Fibroblast of skin of scalp (primary cell): Measurements from ENCODE around the gene ZNF296.
A peak's percentile ranks its signal among the peaks of the same experiment; 100 is the strongest.

Source experiments
- DNase-seq: peaks from one replicate; pipeline ENCODE4 v3.0.0-alpha.2; 2013

ZNF296 gene

DNA sequence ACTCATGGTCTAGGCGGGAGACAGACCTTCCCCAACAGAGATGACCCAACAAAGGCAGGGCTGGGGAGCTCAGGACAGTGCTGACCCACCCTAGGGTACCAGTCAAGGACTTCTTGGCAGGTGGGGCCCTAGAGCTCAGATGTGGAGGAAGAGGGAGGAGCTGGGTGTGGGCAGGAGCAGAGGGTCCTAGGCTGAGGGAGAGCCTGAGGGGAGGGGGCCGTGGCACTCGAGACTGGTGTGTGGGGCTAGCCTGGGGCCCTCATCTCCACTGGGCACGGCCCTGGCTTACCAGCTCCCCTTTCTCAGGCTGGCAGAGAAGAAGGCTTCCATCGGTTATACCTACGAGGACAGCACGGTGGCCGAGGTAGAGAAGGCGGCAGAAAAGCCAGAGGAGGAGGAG lies 18.8 kb downstream of the ZNF296 start:
- DNase-seq = no peak

DNA sequence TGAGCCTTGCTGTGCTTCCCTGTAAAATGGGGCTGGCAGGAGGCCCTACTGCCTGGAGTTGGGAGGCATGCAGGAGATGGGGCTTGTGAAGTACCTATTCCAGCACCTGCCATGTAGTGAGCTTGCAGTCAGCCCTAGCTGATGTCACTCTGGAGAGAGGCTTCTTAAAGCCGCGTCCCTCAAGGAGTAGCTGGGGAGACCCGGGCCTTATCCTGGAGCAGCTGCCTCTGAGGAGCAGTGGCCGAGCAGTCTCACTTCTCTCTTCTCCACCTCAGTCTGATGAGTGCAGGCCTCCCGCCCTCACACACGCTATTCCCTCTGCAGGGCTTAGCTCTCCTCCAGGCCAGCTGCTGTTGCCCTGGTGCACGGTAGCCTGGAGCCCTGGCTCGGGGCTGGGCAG lies 19.4 kb downstream of the ZNF296 start:
- DNase-seq = no peak

DNA sequence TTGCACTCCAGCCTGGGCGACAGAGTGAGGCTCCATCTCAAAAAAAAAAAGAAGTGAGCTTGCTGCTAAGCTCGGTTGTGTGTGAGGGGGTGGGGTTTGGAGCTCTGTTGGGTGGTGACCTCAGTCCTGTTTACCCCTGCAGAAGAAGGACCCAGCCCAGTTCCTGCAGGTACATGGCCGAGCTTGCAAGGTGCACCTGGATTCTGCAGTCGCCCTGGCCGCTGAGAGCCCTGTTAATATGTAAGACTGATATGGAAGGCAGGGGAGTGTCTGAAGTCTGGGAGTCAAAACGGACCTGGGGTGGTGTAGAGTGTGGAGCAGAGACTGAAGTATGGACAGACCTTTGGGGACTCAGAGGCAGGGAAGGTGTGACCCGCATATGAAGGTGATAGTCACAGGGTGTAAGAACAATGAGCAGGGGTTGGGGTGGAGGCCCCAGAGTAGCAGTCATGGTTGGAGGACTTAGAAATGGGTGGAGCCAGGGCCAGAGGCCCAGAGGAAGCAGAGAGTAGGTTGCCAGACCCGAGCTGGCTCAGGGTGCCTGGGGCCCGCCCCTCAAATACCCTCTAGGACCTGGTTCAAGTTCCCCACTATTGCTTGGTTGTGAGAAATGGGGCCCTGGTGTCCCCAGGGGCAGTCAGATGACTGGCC lies 24.2 kb downstream of the ZNF296 start:
- DNase-seq = no peak

DNA sequence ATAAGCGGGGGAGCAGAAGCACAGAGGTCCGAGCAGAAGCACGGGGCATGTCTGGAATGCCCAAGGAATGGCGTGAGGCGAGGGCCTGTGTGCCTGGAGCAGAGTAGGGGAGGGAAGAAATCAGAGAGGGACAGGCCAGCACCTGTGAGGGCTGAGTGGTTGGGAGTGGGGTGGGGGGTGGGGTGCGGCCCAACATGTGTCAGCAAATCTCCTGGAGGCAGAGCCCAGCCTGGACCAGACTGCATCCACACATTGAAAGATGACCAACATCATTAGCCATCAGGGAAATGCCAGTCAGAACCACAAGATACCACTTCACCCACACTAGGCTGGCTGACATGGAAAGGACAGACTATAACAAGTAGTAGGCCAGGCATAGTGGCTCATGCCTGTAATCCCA lies 26.2 kb downstream of the ZNF296 start:
- DNase-seq = no peak

DNA sequence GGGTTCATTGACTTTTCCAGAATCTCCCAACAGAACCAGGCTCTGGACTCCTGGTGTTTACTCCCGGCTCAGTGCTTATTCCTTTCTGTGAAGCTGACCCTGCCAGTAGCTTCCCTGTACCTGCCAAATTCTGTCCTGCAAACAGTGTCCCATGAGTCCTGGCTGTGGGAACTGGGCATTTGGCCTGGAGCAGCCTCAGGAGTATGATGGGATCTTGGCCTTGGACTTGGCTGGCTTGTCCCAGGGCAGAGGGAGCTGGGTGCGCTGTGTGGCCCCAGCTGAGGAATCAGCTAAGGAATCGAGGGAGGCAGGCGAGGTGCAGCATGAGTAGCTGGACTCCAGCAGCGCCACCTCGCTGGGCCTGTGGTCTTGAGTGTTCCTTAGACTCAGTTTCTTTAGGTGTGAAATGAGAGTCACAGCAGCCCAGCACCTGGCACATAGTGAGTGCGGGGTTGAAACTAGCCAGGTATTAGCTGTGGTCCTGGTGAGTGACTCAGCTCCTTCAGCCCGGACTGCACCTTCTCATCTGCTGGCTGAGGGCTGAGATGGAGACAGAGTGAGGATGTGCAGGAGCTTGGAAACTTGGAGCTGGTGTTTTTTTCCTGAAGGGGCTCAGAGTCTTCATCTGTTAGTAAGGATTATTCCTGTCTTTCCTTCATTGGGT lies 27.1 kb downstream of the ZNF296 start:
- no peak for DNase-seq

- no peak for DNase-seq
Measured at GRCh38 chr19:45047188-45047797, 29.0 kb downstream of the ZNF296 start.

- DNase-seq = no peak
Measured at GRCh38 chr19:45046355-45046754, 29.9 kb downstream of the ZNF296 start.

DNA sequence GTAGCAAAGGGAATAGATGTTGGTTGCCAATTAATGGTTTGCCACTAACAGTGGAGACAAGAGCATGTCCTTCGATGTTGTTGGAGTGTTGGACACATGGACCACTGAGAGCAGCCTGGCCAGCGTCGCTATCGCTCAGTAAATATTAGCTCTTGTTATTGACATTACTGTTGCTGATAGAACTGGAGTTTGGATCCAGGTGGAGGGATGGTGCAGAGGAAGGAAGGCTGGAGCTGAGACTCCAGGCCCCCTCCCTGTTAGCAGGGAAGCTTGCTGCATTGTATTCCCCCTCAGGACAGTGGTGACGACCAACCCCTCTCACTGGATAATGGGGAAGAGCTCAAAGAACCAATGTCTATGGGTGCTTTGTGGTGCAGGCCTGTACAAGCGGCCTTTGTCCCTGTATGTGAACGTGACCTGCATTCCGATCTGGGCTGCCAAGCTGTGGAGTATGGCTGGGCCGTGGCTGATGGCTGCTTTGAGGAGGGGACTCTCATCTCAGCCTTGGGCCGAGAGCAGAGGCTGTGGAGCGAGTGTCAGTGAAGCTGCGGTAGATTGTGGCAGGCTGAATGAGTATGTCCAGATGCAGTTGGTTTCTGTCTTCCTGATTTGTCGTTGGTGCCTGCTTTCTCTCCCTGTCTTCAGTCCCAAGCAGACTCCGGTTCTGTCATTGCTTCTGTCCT lies 30.5 kb downstream of the ZNF296 start:
- DNase-seq = no peak

- DNase-seq = no peak
Measured at GRCh38 chr19:45041125-45041524, 35.2 kb downstream of the ZNF296 start.

DNA sequence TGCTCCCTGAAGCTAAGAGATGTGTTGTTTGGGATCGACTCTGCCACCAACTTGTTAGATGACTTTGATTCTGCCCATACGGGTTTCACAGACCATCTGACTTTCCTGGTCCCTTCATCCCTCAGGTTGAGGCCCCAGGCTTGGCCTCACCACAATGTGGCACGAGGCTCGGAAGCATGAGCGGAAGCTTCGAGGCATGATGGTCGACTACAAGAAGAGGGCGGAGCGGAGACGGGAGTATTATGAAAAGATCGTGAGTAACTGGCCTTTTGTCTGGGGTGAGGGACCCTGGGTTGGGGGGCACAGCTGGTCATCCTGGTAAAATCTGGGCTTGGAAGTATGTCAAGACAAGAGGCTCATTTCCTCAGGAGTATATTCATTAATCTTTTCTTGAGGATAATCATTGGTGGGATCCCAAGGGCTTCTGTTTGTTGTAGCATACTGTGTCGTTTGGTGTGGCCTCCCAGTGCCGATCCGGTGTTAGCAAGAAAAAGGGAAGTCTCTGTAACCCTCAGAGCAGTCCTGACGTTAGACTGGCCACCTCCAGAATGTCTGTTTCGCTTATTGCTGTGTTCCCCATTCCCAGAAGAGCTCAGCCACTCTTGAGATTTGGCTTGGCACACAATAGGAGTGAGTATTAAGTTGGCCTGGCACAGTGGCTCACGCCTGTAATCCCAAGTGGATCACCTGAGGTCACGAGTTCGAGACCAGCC lies 36.1 kb downstream of the ZNF296 start:
- no peak for DNase-seq

DNA sequence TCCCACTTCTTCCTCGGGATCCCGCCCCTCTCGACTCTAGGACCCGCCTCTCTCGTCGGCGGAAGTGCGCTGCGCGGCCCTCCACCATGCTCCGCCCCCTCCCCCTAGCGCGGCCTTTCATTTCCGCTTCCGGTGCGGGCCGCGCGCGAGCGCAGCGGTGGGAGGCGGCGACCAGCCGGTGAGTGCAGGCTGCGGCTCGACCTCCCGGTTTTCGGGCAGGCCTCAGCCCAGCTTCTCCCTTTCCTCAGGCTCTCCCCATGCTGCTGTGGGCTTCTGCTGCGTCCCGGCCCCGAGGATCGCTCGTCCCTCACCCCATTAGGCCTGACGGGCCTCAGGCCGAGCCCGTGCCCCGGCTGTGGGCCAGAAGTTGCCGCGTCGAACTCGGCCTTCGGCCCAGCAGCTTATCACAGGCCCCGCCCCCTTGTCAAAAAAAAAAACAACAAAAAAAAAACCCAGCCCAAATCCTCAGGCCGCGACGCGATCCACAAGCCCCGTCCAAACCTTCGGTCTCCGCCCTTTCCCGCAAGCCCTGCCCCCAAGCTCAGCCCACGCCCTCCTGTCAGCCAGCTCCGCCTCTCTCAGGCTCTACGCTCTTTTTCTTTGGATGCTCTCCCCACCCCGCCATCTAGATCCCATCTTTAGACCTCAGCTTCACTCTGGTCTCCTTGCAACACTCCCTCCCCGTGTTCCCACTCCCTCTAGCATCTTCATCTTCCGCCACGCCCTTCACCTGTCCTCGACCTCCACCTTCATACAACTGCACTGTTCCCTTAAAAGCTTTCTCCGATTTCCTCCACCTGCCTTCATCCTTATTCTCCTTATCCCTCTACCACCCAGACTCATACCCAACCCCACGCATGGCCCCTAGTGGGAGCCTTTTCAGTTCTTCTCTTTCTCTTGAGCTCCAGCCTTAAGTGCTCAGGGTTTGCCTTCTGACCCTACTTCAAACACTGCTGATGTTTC lies 37.1 kb downstream of the ZNF296 start, which contains the start of gene CLASRP:
Gene CLASRP (plus strand): TSS at position 115 of the 963 bp plus-strand sequence. CDS start 1,168 bp downstream, outside the sequence.
- DNase-seq = peak; percentile 91

- DNase-seq = no peak
Measured at GRCh38 chr19:45037393-45038169, 38.7 kb downstream of the ZNF296 start.

- DNase-seq = no peak
Measured at GRCh38 chr19:45035755-45036154, 40.5 kb downstream of the ZNF296 start.

- no peak for DNase-seq
Measured at GRCh38 chr19:45032421-45032820, 43.9 kb downstream of the ZNF296 start.

- DNase-seq = no peak
Measured at GRCh38 chr19:45030825-45031224, 45.5 kb downstream of the ZNF296 start.

DNA sequence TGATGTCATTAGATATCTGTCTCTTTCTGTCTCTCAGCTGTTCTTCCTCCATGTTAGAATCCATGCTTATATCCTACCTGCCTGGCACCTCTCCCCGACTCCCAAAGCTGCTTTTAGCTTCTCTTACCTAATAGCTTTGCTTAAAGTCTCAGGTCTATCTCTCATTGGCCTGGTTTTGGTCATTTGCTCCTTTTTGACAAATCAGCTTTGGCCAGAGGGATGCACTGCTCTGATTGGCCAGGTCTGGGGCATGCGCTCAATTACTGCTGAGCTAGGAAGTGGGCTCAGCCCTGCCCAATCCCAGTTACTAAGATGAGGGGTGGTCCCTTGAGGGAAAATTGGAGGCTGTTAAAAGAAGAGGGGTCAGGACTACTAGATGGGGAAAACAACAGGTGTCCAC lies 48.9 kb downstream of the ZNF296 start:
- DNase-seq = no peak

DNA sequence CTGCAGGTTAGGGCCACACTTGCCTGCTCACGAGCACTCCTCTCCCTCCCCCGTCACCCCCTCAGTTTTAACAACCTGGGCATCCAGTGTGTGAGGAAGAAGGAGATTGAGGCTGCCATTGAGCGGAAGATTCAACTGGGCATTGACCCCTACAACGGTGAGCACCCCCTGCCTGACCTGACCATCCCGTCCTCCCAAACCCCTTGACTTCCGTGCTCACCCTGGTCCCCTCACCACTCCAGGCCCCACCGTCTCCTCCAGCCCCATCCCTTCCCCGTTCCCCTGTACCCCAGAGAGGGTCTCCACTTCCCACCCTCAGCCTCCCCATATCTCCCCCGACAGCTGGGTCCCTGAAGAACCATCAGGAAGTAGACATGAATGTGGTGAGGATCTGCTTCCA lies 51.0 kb downstream of the ZNF296 start:
- DNase-seq = no peak

DNA sequence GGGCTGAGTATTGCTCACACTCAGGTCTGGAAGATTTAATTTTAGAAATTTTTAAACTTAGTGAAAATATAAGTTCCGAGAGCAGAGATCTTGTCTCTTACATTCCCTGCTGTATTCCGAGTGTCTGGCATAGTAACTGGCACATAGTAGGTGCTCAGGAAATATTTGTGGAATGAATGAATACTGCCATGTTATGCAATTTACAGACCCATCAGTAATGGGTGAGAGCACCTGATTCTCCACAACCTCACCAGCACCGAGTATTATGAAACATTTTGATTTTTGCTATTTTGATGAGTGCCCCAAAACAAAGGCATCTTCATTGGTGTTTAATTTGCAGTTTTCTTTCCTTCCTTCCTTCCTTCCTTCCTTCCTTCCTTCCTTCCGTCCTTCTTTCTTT lies 53.2 kb downstream of the ZNF296 start:
- DNase-seq = no peak

DNA sequence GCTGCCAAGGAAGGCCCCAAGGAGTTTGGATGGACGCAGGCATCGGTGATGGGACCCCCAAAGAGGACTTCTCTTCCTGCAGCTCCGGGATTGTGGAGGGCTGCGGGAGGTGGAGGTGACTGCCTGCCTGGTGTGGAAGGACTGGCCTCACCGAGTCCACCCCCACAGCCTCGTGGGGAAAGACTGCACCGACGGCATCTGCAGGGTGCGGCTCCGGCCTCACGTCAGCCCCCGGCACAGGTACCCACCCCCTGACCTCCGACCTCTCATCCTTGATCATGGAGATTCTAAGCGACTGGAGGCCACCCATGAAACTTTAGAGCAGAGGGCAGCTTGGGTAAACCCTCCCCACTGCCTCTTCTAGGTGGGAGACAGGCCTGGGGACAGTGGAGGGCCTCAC lies 54.3 kb downstream of the ZNF296 start:
- no peak for DNase-seq
